ENCODE measurements around the gene KSR1.

Gene KSR1

DNA sequence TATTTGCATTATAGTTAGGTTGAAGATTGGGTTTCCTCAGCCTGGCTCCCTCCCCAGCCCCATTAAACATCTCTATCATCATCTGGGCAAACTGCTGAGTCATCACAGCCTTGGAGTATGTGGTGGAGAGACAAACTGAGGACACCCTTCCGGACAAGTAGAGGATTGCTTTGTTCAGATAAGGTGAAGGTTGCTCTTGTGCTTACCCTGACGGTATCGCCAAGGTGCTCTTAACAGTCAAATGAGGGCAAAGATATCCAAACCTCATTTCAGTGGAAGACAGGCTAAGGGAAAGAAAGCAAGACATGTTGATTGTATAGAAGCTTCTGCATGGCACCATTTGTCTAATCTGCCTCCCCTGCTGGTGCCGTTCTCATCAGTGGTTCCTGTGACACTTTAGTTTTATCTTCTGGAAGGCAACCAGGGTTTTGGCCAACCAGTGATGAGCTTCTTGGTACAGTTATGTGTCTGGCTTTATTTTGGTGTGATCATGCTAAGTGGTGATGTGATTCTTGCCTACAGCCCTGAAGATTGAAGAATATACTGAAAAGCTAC lies 117.8 kb downstream of the KSR1 start:
- DNase-seq: no peak

GRCh38 chr17:27575096-27575911 lies 119.1 kb downstream of the KSR1 start:
- DNase-seq: no peak

DNA sequence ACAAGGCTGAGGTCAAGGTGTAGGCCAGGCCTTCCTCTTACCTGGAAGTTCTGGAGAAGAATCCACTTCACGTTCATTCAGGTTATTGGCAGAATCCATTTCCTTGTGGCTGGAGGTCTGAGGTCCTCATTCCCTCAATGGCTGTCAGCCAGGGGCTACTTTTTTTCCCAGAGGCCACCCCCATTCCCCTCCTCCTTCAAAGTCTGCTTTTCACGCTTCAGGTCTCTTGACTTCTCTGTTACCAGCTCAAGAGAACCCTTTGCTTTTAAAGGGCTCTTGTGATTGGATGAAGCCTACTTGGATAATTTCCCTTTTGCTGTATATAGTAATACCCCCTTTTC lies 119.6 kb downstream of the KSR1 start:
- no peak for DNase-seq

- no peak for DNase-seq
These were observed 120.3 kb downstream of the KSR1 start for GRCh38 chr17:27576477-27577083.

GRCh38 chr17:27577121-27577761 lies 121.0 kb downstream of the KSR1 start:
- DNase-seq: no peak

DNA sequence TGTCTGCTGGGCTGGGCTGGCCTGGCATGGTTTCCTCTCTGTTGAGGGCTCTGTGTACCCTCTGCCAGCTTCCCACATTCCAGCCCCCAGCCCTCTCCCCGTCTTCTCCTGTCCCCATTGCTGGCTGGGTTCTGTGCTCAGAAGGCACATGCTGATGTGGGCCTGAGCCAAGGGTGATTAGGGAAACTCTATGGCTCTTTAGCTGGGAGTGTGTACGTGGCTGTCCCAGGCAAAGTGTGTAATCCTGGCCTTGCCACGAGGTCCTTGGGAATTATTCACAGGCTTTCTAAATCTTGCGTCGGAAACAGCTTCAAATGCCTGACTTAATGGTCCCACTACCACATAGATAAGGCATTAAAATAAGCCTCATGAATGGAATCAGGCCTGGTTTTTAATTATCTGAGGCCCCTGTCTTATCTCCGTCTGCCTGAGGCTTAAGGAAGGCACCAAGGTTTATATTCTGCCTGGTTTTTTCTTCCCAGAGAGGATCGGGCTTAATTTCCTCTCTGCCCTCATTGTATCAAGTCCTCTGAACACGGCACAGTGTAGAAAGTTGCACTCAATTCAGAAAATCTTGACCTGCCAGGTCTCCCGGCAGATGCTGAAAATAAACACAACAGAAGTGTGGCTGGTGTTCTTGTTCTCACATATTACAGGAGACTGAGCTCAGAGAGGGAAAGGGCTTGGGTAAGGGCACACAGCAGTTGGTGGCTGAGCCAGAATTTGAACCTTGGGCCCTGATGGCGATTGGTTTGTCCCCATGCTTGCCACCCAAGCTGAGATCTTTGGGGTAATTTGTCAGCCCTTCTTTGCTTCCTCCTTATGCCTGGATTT lies 121.9 kb downstream of the KSR1 start:
- DNase-seq: no peak

- no peak for DNase-seq
These were observed 122.5 kb downstream of the KSR1 start for GRCh38 chr17:27578718-27579085.

GRCh38 chr17:27579304-27579703 lies 123.1 kb downstream of the KSR1 start:
- DNase-seq: no peak

DNA sequence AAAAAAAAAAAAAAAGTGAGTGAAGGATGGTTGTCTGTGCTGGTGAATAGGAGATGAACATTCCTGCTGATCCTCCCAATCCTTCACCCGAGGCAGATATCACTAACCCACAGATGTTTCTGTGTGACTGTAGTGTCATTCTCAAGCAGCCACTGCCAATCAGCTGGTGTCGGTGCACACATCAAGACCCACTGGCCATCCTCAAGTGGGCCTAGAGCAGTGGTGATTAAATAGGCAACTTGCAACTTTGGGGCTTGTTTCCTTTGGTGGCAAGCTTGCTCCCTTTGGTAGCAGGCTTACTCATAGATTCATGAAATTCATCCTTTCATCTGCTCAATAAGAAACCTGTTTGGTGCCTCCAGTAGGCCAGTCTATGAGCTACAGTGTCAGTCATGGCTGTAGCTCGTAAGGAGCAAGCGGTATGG lies 123.7 kb downstream of the KSR1 start:
- no peak for DNase-seq

DNA sequence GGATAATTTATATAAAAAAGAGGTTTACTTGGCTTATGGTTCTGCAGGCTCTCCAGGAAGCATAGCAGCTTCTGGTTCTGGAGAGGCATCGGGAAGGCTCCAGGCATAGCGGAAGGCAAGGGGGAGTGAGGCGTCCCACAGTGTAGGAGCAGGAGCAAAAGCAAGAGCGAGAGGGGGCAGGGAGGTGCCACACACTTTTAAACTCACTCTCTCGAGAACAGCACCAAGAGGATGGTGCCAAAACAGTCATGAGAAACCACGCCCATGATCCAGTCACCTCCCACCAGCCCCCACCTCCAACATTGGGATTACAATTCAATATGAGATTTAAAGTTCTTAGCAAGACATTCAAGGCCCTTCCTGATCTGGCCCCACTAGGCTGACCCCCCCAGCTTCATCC lies 124.8 kb downstream of the KSR1 start:
- DNase-seq: no peak

DNA sequence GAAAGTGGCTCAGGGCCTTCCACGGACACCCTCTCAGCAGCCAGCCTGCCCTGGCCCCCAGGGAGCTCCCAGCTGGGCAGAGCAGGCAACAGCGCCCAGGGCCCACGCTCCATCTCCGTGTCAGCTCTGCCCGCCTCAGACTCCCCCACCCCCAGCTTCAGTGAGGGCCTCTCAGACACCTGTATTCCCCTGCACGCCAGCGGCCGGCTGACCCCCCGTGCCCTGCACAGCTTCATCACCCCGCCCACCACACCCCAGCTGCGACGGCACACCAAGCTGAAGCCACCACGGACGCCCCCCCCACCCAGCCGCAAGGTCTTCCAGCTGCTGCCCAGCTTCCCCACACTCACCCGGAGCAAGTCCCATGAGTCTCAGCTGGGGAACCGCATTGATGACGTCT lies 126.4 kb downstream of the KSR1 start:
- no peak for DNase-seq

DNA sequence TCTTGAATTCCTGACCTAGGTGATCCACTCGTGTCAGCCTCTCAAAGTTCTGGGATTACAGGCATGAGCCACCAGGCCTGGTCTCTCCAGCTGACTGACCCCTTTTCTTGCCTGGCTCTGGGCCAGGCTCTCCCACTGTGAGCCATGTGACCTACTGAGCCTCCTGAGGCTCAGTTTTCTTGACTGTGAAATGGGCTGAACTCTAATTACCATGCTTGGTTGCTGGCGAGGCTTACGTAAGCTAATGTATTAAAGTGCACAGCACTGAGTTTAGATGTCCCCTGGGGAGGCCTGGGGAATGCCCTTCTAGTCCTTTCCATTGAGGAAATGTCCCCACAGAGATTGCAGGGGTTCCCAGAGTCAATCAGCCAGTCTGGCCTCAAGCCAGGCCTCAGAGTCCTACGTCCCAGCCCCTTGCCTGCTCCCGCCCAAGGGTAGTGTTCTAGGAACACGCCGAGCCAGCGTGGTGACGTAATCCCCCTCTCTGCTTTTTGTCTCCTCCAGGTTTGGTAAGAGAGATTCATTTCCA lies 129.0 kb downstream of the KSR1 start:
- no peak for DNase-seq

GRCh38 chr17:27585792-27586191 lies 129.5 kb downstream of the KSR1 start:
- DNase-seq: no peak

GRCh38 chr17:27586203-27586721 lies 130.0 kb downstream of the KSR1 start:
- DNase-seq: no peak

DNA sequence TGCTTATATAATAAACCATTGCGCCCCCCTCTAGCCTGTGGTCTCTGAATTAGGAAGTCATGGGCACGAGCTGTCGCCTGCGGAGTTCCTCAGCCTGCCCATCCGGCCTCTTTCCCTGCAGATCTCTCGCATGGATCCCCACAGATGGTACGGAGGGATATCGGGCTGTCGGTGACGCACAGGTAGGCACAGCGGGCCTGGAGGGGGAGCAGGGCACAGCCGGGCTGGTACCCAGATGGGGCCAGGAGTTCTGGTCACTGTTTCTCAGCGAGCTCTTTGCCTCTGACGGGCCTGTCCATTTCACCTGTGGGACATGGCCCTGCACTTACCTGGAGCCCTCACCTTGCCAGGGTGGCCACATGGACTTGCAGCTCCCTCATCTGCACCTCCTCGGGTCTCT lies 132.1 kb downstream of the KSR1 start:
- DNase-seq: no peak

DNA sequence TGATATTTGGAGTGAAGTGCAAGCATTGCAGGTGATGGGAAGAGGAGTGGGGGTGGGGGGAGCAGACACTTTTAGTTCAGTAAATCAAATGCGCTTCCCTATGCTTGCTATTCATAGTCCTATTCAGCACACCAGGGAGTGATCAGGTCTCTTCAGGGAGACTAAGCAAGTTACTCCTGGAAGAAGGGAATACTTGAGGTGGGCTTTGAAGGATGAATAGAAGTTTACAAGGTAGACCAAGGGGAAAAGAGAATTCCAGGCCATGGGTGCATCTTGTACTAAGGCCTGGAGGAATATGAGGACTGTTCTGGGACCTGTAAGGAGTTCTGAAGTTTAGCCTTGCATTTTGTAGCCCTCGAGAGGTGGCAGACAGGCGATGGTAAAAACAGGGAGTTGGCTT lies 134.6 kb downstream of the KSR1 start:
- DNase-seq: no peak

- DNase-seq: no peak
These were observed 135.7 kb downstream of the KSR1 start for GRCh38 chr17:27591986-27592385.

GRCh38 chr17:27593232-27593856 lies 137.1 kb downstream of the KSR1 start:
- DNase-seq: no peak

DNA sequence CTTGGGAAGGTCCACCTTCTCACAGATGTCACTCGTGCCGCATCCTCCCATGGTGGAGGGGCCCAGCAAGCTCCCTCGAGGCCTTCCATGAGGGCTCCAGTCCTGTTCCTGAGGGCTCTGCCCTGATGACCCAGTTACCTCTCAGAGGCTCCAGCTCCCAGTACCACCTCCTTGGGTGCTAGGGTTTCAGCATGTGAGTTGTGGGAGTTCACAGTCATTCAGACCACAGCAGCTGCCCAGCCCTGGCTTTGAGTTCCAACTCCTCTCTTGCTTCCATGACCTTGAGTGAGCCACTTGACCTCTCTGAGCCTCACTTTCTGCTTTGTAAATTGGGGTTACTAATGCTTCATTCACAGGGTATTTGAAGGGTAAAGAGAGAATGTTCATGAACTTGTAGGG lies 137.6 kb downstream of the KSR1 start:
- DNase-seq: no peak

GRCh38 chr17:27595208-27595607 lies 139.0 kb downstream of the KSR1 start:
- DNase-seq: no peak

DNA sequence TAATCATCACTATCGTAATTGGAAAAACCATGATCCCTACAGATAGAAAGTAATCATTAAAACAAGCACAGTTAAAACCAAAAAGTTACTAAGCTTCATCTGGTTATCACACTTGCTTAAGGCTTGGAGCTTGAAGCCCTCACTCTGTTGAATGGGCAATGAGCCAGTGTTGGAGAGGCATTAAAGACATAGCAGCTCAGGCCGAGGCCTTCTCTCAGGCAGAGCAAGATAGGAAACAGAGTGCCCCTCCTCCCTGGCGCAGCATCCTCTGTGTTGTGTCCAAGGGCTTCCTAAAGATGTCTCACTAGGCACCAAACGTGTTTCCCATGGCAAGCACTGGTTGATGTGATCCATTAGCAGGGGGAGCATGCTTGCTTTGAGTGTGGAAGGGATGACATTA lies 139.8 kb downstream of the KSR1 start:
- no peak for DNase-seq
